ENCODE results near the gene TTI1. TPM values are rescaled to one million over a fixed set of nuclear protein-coding genes. Genes with fewer than 3 reads are reported as not detected.

Gene TTI1
- total RNA-seq, 2 donors from 2014 or later = 37.5 to 56.2 TPM

DNA sequence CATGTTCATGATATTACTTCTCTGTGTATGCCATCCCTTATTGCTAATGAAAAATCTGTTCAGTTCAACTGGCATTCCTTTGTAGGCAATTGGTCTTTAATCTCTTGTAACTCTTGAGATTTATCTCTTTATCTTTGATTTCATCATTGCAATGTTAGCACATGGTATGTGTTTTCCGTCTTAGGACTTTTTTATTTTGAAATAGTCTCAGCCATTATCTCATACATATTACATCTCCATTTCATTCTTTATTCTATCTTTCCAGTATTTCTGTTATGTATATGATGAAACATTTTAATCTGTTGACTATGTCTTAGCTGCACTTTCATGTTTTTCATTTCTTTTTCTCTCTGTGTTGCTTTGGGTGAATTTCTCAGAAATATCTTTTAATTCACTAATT is 72.2 kb downstream of the TTI1 start:
- no CpG with 5 or more reads among the region's 1 CpG for WGBS, 2 experiments (ENCODE audit: insufficient coverage in 1 of 2, insufficient read length in 1 of 2)
- H3K27ac ChIP-seq (ENCODE audit: low read depth, low read length) = no peak overlapping the region
- H3K4me1 Mint-ChIP-seq = no peaks in the 10 kb centered on the region

GRCh38 chr20:37958856-37959520 is 74.3 kb downstream of the TTI1 start:
- Mint-ChIP-seq H3K27me3 (ENCODE audit: insufficient read depth) (peaks cover 16% of the 10 kb centered on the region), H3K4me1 (peaks cover 5% of the 10 kb centered on the region), H3K36me3 (ENCODE audit: low read depth) (no peaks in the 10 kb centered on the region), H3K9me3 (no peaks in the 10 kb centered on the region), H3K4me3 (no peak overlapping the region), H3K27ac (no peak overlapping the region)
- Histone ChIP-seq H3K27me3 (ENCODE audit: control insufficient read depth, insufficient read depth, low read length, poor library complexity, severe bottlenecking) (no peaks in the 10 kb centered on the region), H3K36me3 (ENCODE audit: control insufficient read depth, insufficient read depth, low read length) (no peaks in the 10 kb centered on the region), H3K9ac (ENCODE audit: extremely low read depth, low read length, poor library complexity, severe bottlenecking) (no peak overlapping the region), H3K4me1 (ENCODE audit: control insufficient read depth, insufficient read depth, low read length) (no peaks in the 10 kb centered on the region), H3K27ac (ENCODE audit: low read depth, low read length) (no peak overlapping the region), H3K4me3 (ENCODE audit: low read length) (no peak overlapping the region), H3K9me3 (ENCODE audit: control insufficient read depth, low read length) (no peaks in the 10 kb centered on the region)
- DNase-seq = peak; percentile 32
- TF ChIP-seq CTCF (conservative IDR thresholded peaks at IDR 0.05) = no peak
- WGBS, 2 experiments (ENCODE audit: insufficient coverage in 1 of 2, insufficient read length in 1 of 2) = 67 to 83% methylated on average over 1 of the region's 2 CpGs

More for the DNA sequence above, 72.2 kb downstream of the TTI1 start:
- Mint-ChIP-seq H3K27me3 (ENCODE audit: insufficient read depth) (peaks cover 22% of the 10 kb centered on the region), H3K9me3 (no peaks in the 10 kb centered on the region), H3K4me3 (no peak overlapping the region), H3K36me3 (ENCODE audit: low read depth) (no peaks in the 10 kb centered on the region), H3K27ac (no peak overlapping the region)
- Histone ChIP-seq H3K4me3 (ENCODE audit: low read length) (no peak overlapping the region), H3K36me3 (ENCODE audit: control insufficient read depth, insufficient read depth, low read length) (no peaks in the 10 kb centered on the region), H3K9ac (ENCODE audit: extremely low read depth, low read length, poor library complexity, severe bottlenecking) (no peak overlapping the region), H3K4me1 (ENCODE audit: control insufficient read depth, insufficient read depth, low read length) (no peaks in the 10 kb centered on the region), H3K27me3 (ENCODE audit: control insufficient read depth, insufficient read depth, low read length, poor library complexity, severe bottlenecking) (peaks cover 5% of the 10 kb centered on the region), H3K9me3 (ENCODE audit: control insufficient read depth, low read length) (no peaks in the 10 kb centered on the region)
- no peak for TF ChIP-seq CTCF (conservative IDR thresholded peaks at IDR 0.05)
- no peak for DNase-seq

DNA sequence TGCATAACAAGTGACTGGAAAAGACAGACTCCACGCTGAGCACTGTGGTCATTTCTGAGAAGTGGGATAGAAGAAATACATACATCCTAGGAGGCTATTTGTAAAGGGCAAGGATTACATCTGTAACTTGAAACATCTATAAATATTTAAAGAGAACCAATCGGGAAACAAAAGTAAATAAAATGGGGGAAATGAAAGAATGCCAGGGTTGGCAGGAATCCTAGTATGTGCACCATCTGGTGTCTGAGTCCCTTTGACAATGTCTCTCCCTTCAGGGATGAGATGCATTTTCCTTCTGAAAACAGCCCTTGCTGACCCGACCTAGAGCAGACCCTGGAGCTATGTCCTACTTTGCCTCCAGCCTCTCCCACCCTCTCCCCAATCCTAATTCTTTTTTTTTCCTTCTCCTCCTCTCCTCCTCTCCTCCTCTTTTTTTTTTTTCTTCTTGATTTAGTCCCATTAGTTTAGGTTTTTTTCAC is 77.1 kb downstream of the TTI1 start:
- Histone ChIP-seq H3K27ac (ENCODE audit: low read depth, low read length) (no peak overlapping the region), H3K9ac (ENCODE audit: extremely low read depth, low read length, poor library complexity, severe bottlenecking) (no peak overlapping the region), H3K4me3 (ENCODE audit: low read length) (no peak overlapping the region), H3K27me3 (ENCODE audit: control insufficient read depth, insufficient read depth, low read length, poor library complexity, severe bottlenecking) (no peaks in the 10 kb centered on the region), H3K36me3 (ENCODE audit: control insufficient read depth, insufficient read depth, low read length) (no peaks in the 10 kb centered on the region), H3K4me1 (ENCODE audit: control insufficient read depth, insufficient read depth, low read length) (no peaks in the 10 kb centered on the region), H3K9me3 (ENCODE audit: control insufficient read depth, low read length) (no peaks in the 10 kb centered on the region)
- WGBS, 2 experiments (ENCODE audit: insufficient coverage in 1 of 2, insufficient read length in 1 of 2) = 88 to 89% methylated on average over 3 of the region's 3 CpGs
- Mint-ChIP-seq H3K27me3 (ENCODE audit: insufficient read depth) (peaks cover 14% of the 10 kb centered on the region), H3K4me3 (no peak overlapping the region), H3K27ac (no peak overlapping the region), H3K36me3 (ENCODE audit: low read depth) (no peaks in the 10 kb centered on the region), H3K4me1 (peaks cover 5% of the 10 kb centered on the region), H3K9me3 (no peaks in the 10 kb centered on the region)
- no peak for DNase-seq
- no peak for TF ChIP-seq CTCF (conservative IDR thresholded peaks at IDR 0.05)

All from endodermal cell (in vitro differentiated cells).